ENCODE data around the gene TAC4. TPM values are rescaled to one million over a fixed set of nuclear protein-coding genes. Genes with fewer than 3 reads are reported as not detected.

Gene TAC4
- total and polyA plus RNA-seq, 2 experiments from 2014 or later = not detected

- Mint-ChIP-seq H3K27me3 (ENCODE audit: insufficient read depth, low read depth, poor library complexity) (peaks cover 33% of the 10 kb centered on the region), H3K9me3 (no peaks in the 10 kb centered on the region), H3K4me3 (peak overlapping the region; percentile 73), H3K27ac (no peak overlapping the region), H3K36me3 (ENCODE audit: low read depth) (peaks cover 5% of the 10 kb centered on the region; the same call in 1 of the 3 replicates), H3K4me1 (peaks cover 29% of the 10 kb centered on the region)
- Histone ChIP-seq H3K9me2 (ENCODE audit: insufficient read depth) (no peaks in the 10 kb centered on the region), H4K20me1 (replicated peaks; ENCODE audit: insufficient read depth) (no peaks in the 10 kb centered on the region), H3K4me1 (ENCODE audit: insufficient read depth) (peaks cover 19% of the 10 kb centered on the region), H3K79me2 (replicated peaks; ENCODE audit: insufficient read depth) (no peaks in the 10 kb centered on the region), H3K4me3 (peak overlapping the region; percentile 72), H3K4me2 (peak overlapping the region; percentile 88), H3K27ac (ENCODE audit: low read depth) (no peak overlapping the region), H2AFZ (0 out of 2 replicates have a peak overlapping the region, but pooled peaks have one; percentile 57), H3F3A (replicated peaks; ENCODE audit: low read depth) (0 out of 2 replicates have a peak, but pooled peaks cover 5% of the 10 kb centered on the region), H3K36me3 (ENCODE audit: insufficient read depth) (no peaks in the 10 kb centered on the region; the same call in 1 of the 2 replicates), H3K27me3 (ENCODE audit: insufficient read depth) (peaks cover 30% of the 10 kb centered on the region)
- ATAC-seq = peak; percentile 74
- TF ChIP-seq EZH2phosphoT487 (IDR thresholded peaks at IDR 0.05; ENCODE audit: unreplicated experiment) (no peak), ZNF331 (CRISPR knock-in tag; IDR thresholded peaks at IDR 0.05; ENCODE audit: low read depth) (no peak), CTCF (conservative IDR thresholded peaks at IDR 0.05; ENCODE audit: low read depth in 2 of 2) (peak; percentile 67 to 88)
- DNase-seq (ENCODE audit: low spot score) = peak; percentile 85
Observed at GRCh38 chr17:49851387-49852291, 3.8 kb upstream of the TAC4 start.

GRCh38 chr17:49850772-49851386 is 3.0 kb upstream of the TAC4 start:
- DNase-seq (ENCODE audit: low spot score) (peak; percentile 40), ATAC-seq (peak; percentile 16)
- 0 out of 2 replicates have a peak, but pooled peaks cover 5% of the 10 kb centered on the region for H3F3A ChIP-seq (replicated peaks; ENCODE audit: low read depth)
- peaks cover 30% of the 10 kb centered on the region for H3K27me3 ChIP-seq (ENCODE audit: insufficient read depth)
- H3K9me3 Mint-ChIP-seq = no peaks in the 10 kb centered on the region
- no peak overlapping the region for H3K27ac Mint-ChIP-seq
- TF ChIP-seq REST (IDR thresholded peaks at IDR 0.05; ENCODE audit: unreplicated experiment) (no peak), EZH2 (IDR thresholded peaks at IDR 0.05; ENCODE audit: low read depth, unreplicated experiment) (peak; percentile 44), POLR2AphosphoS5 (IDR thresholded peaks at IDR 0.05; ENCODE audit: low read depth) (peak; percentile 47; the same call in 1 of the 2 replicates)
- peaks cover 19% of the 10 kb centered on the region for H3K4me1 ChIP-seq (ENCODE audit: insufficient read depth)
- peak overlapping the region; percentile 79 for H3K4me3 Mint-ChIP-seq
- H3K4me3 ChIP-seq = peak overlapping the region; percentile 72
- peaks cover 6% of the 10 kb centered on the region; the same call in 1 of the 3 replicates for H3K36me3 Mint-ChIP-seq (ENCODE audit: low read depth)
- peaks cover 30% of the 10 kb centered on the region for H3K27me3 Mint-ChIP-seq (ENCODE audit: insufficient read depth, low read depth, poor library complexity)
- no peak overlapping the region for H3K27ac ChIP-seq (ENCODE audit: low read depth)
- H3K79me2 ChIP-seq (replicated peaks; ENCODE audit: insufficient read depth) = no peaks in the 10 kb centered on the region
- H3K4me2 ChIP-seq = peak overlapping the region; percentile 88
- H3K4me1 Mint-ChIP-seq = peaks cover 29% of the 10 kb centered on the region
- H3K9me2 ChIP-seq (ENCODE audit: insufficient read depth) = no peaks in the 10 kb centered on the region
- no peaks in the 10 kb centered on the region for H4K20me1 ChIP-seq (replicated peaks; ENCODE audit: insufficient read depth)
- H3K36me3 ChIP-seq (ENCODE audit: insufficient read depth) = peaks cover 3% of the 10 kb centered on the region; the same call in 1 of the 2 replicates
- peak overlapping the region; percentile 69; the same call in 1 of the 2 replicates for H2AFZ ChIP-seq
